Neural cell (in vitro differentiated cells): ENCODE measurements around the gene RFX2. TPM values are rescaled to one million over a fixed set of nuclear protein-coding genes. Genes with fewer than 3 reads are reported as not detected.

Experiments used
- H2AFZ ChIP-seq: fragments of 200-600, 300-800 bp; sonication (generic), shearing (Covaris generic); 2 replicates; pipeline ENCODE4 v1.6.0; 2014; ENCODE audit warnings: low read depth, mild to moderate bottlenecking, antibody characterized with exemption, low read length, moderate library complexity
- H3F3A ChIP-seq: fragments of 200-600 bp; shearing (Covaris generic); 2 replicates; pipeline ENCODE4 v1.6.1; 2016; ENCODE audit warnings: mild to moderate bottlenecking, moderate library complexity, mixed read lengths, antibody characterized with exemption, low read length; ENCODE audit not compliant: insufficient read depth, poor library complexity, severe bottlenecking
- H3K27ac ChIP-seq: fragments of 200-600, 300-800 bp; sonication (generic), shearing (Covaris generic); 2 replicates; pipeline ENCODE4 v1.5.1; 2014; ENCODE audit warnings: mild to moderate bottlenecking, low read length, moderate library complexity
- H3K27me3 ChIP-seq: fragments of 300-800, 200-600 bp; sonication (generic), shearing (Covaris generic); 2 replicates; pipeline ENCODE4 v1.6.0; 2014; ENCODE audit warnings: mild to moderate bottlenecking, low read depth, low read length, moderate library complexity; ENCODE audit not compliant: insufficient read depth
- H3K36me3 ChIP-seq: fragments of 300-800, 200-600 bp; sonication (generic), shearing (Covaris generic); 2 replicates; pipeline ENCODE4 v1.5.1; 2014; ENCODE audit warnings: mild to moderate bottlenecking, antibody characterized with exemption, low read length, moderate library complexity; ENCODE audit not compliant: insufficient read depth
- H3K4me2 ChIP-seq: fragments of 300-800, 200-600 bp; sonication (generic), shearing (Covaris generic); 2 replicates; pipeline ENCODE4 v1.6.0; 2014; ENCODE audit warnings: mild to moderate bottlenecking, low read length
- H3K4me3 ChIP-seq: fragments of 300-800, 200-600 bp; sonication (generic), shearing (Covaris generic); 2 replicates; pipeline ENCODE4 v1.5.1; 2014; ENCODE audit warnings: mild to moderate bottlenecking, low read length, moderate library complexity
- H3K79me2 ChIP-seq: fragments of 200-600 bp; shearing (Covaris generic); replicated peaks from 2 replicates; pipeline ENCODE4 v1.6.0; 2014; ENCODE audit warnings: mild to moderate bottlenecking, low read length, moderate library complexity; ENCODE audit not compliant: insufficient read depth
- H3K9ac ChIP-seq: fragments of 300-800, 200-600 bp; sonication (generic), shearing (Covaris generic); 2 replicates; pipeline ENCODE4 v1.6.1; 2016; ENCODE audit warnings: mild to moderate bottlenecking, low read length, mixed read lengths
- H3K9me2 ChIP-seq: fragments of 200-600 bp; shearing (Covaris generic); 2 replicates; pipeline ENCODE4 v1.6.1; 2016; ENCODE audit warnings: mild to moderate bottlenecking, low read length, mixed read lengths; ENCODE audit not compliant: insufficient read depth
- H3K9me3 ChIP-seq: fragments of 200-600, 300-800 bp; sonication (generic), shearing (Covaris generic); 2 replicates; pipeline ENCODE4 v1.6.1; 2016; ENCODE audit warnings: mild to moderate bottlenecking, mixed run types, low read length, moderate library complexity, mixed read lengths
- H4K20me1 ChIP-seq: fragments of 200-600 bp; shearing (Covaris generic); 2 replicates; pipeline ENCODE4 v1.6.1; 2016; ENCODE audit warnings: mild to moderate bottlenecking, mixed run types; ENCODE audit not compliant: insufficient read depth
- CTCF ChIP-seq: fragments of 450-650 bp; IDR thresholded peaks from 2 replicates; pipeline ENCODE4 v1.5.1; 2014; ENCODE audit warnings: antibody characterized with exemption, mild to moderate bottlenecking, moderate library complexity; ENCODE audit not compliant: poor library complexity, severe bottlenecking
- EP300 ChIP-seq: fragments of 450-650 bp; conservative IDR thresholded peaks from 2 replicates; pipeline ENCODE4 v1.6.1; 2014; ENCODE audit warnings: antibody characterized with exemption, mild to moderate bottlenecking, moderate library complexity; ENCODE audit not compliant: poor library complexity, severe bottlenecking
- EZH2 ChIP-seq: fragments of 200-600, 300-800 bp; shearing (Covaris generic), sonication (generic); IDR thresholded peaks from 2 replicates; pipeline ENCODE4 v1.6.1; 2014; ENCODE audit warnings: antibody characterized with exemption, low read length, borderline replicate concordance, mild to moderate bottlenecking; ENCODE audit not compliant: insufficient read depth, poor library complexity, severe bottlenecking
- MXI1 ChIP-seq: fragments of 450-650 bp; conservative IDR thresholded peaks from 2 replicates; pipeline ENCODE4 v1.6.1; 2014; ENCODE audit warnings: antibody characterized with exemption, mild to moderate bottlenecking; ENCODE audit not compliant: poor library complexity, severe bottlenecking
- RAD21 ChIP-seq: fragments of 450-650 bp; conservative IDR thresholded peaks from 2 replicates; pipeline ENCODE4 v1.6.1; 2014; ENCODE audit warnings: antibody characterized with exemption, mild to moderate bottlenecking, moderate library complexity
- REST ChIP-seq: IDR thresholded peaks from 2 replicates; pipeline ENCODE4 v1.6.1; 2012; ENCODE audit warnings: borderline replicate concordance
- TAF1 ChIP-seq: IDR thresholded peaks from 2 replicates; pipeline ENCODE4 v1.6.1; 2012; ENCODE audit warnings: low read depth
- polyA plus RNA-seq: library from polyadenylated mRNA; depleted of rRNA; stranded (reverse); fragments of >200 nt; gene quantifications from 2 replicates; pipeline ENCODE4 v1.2.3, GENCODE V29; 2014

The RFX2 gene
- polyA plus RNA-seq, 1 donor from 2014 or later = 0.69 TPM

GRCh38 chr19:5960005-5961001, 150.0 kb downstream of the RFX2 start:
- H3K79me2 ChIP-seq = peaks cover 57% of the 10 kb centered on the region
- H3K4me3 ChIP-seq = no peak overlapping the region
- H4K20me1 ChIP-seq = peaks cover 4% of the 10 kb centered on the region

More at GRCh38 chr19:5960005-5961001, 150.0 kb downstream of the RFX2 start:
- no peak for TF ChIP-seq REST
- TF ChIP-seq EP300 = no peak
- TF ChIP-seq EZH2 = no peak
- TF ChIP-seq RAD21 = no peak
- TF ChIP-seq MXI1 = no peak
- TF ChIP-seq CTCF = no peak
- TF ChIP-seq TAF1 = no peak
- Histone ChIP-seq H3K27me3 (no peaks in the 10 kb centered on the region), H3K9ac (no peak overlapping the region), H2AFZ (no peak overlapping the region), H3F3A (no peaks in the 10 kb centered on the region), H3K4me2 (no peak overlapping the region), H3K9me2 (no peaks in the 10 kb centered on the region), H3K27ac (no peak overlapping the region), H3K9me3 (no peaks in the 10 kb centered on the region), H3K36me3 (no peaks in the 10 kb centered on the region)
